ENCODE data around the gene PCDHGB5.

DNA sequence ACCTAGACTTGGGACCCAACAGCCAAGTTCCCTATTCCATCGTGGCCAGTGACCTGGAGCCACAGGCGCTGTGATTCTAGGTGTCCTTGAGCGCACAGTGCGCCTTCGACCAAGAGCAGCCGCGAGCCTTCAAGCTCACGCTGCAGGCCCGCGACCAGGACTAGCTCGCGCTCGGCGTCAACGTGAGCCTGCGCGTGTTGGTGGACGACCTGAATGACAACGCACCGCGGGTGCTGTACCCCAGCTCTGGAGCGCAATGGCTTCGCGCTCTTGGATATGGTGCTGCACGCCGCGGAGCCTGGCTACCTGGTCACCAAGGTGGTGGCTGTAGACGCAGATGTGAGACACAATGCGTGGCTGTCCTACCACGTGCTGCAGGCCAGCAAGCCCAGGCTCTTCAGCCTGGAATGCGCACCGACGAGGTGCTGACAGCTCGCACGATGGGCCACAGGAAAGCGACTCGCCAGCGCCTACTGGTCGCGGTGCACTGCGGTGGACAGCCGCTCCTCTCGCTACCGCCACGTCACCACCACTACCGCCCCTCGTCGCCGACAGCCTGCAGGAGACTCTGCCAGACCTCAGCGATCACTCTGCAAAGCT lies 43.9 kb downstream of the PCDHGB5 start:
- TF ChIP-seq CTCF (IDR thresholded peaks at IDR 0.05) = no peak
- no peak for TF ChIP-seq POLR2A (IDR thresholded peaks at IDR 0.05)
